GM12801 (cell line): ENCODE data around the gene PPP1R8.

Experiments used
- TF ChIP-seq, protein P1 (sequence below): IDR thresholded peaks from one replicate; pipeline ENCODE4 v1.5.1; 2011; ENCODE audit warnings: control low read depth; ENCODE audit not compliant: insufficient read length; ENCODE audit errors: extremely low read depth

PPP1R8 gene

DNA sequence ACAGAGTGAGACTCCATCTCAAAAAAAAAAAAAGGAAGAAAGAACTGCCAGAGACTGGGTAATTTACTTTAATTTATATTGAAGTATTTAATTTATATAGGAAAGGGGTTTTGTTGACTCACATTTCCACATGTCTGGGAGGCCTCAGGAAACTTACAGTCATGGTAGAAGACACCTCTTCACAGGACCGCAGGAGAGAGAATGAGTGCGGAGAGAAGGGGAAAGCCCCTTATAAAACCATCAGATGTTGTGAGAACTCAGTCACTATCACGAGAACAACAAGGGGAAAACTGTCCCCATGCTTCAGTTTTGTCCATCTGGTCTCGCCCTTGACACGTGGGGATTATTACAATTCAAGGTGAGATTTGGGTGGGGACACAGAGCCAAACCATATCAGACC, 25.8 kb upstream of the PPP1R8 start:
- TF ChIP-seq, protein P1, sequence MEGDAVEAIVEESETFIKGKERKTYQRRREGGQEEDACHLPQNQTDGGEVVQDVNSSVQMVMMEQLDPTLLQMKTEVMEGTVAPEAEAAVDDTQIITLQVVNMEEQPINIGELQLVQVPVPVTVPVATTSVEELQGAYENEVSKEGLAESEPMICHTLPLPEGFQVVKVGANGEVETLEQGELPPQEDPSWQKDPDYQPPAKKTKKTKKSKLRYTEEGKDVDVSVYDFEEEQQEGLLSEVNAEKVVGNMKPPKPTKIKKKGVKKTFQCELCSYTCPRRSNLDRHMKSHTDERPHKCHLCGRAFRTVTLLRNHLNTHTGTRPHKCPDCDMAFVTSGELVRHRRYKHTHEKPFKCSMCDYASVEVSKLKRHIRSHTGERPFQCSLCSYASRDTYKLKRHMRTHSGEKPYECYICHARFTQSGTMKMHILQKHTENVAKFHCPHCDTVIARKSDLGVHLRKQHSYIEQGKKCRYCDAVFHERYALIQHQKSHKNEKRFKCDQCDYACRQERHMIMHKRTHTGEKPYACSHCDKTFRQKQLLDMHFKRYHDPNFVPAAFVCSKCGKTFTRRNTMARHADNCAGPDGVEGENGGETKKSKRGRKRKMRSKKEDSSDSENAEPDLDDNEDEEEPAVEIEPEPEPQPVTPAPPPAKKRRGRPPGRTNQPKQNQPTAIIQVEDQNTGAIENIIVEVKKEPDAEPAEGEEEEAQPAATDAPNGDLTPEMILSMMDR: no peak

DNA sequence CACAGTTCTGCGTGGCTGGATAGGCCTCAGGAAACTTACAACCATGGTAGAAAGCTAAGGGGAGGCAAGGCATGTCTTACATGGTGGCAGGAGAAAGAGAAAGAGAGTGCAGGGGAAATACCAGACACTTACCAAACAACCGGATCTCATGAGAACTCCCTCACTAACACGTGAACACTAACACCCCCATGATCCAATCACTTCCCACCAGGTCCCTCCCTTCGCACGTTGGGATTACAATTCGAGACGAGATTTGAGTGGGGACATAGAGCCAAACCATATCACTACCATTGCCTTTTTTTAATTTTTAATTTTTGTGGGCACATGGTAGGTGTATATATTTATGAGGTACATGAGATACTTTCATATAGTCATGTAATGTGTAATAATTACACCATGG, 23.8 kb upstream of the PPP1R8 start:
- TF ChIP-seq, protein P1: no peak

DNA sequence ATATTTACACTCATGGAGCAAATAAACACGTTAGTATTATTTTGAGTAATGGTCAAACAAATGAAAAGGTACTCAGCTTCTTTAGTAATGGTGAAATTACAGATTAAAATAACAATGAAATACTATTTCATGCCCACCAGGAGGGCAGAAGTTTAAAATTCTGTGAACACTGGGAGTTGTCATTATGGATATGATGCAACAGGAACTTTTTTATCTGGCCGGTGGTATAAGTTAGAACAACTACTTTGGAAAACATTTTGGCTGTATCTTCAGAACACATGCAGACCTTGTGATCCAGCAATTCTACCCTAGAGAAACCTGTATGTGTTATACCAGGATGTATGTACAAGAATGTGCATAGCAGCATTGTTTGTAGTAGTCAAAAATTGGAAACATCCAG, 23.2 kb upstream of the PPP1R8 start:
- TF ChIP-seq, protein P1: no peak

DNA sequence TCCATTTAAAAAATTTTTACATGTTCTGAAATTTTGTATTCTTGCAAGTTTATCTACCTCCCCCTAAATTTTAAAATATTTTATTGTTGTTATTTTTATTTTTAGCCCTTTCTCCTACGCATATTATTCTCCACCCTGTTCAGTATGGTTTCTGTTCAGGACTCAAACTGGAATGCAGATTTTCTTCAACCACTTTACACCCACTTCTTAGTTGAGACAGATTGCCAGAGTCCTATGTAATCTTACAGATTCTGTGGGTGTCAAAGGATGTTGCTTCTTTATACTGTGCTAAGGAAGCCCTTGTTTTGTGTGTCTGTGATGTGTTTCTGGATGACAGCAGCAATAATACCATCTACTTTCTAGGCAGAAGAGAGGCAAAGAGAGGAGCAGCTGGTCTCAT, 20.7 kb upstream of the PPP1R8 start:
- TF ChIP-seq, protein P1: no peak

DNA sequence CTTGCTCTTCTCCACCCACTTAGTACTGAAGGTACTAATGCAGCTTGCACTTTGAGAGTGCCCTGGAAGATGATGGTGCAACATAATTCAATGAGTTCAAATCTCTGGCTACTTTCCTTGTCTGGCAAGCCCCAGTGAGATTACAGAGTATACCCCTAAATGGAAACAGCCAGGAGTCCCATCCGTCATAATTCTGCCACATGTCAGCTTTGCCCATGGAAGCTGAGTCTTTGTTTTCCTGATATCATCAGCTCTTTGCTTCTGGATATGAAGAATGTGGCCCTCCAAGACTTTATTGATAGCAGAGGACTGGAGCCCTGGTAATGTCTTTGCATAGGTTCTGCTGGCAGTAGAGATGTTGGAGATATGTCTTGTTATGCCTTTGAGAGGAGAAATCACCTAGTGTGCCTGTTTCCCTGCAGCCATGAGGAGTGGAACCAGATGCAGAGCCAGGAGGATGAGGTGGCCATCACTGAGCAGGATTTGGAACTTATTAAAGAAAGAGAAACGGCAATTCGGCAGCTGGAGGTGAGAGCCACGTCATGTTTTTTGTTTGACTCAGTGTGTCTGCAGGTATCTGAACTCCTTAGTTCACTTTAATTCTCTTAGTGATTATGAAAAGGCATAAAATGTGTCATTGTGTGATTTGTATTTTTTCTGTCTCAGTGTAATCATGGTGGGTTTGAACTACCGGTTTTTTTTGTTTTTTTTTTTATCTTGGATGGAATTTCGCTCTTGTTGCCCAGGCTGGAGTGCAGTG, 18.7 kb upstream of the PPP1R8 start:
- TF ChIP-seq, protein P1: no peak

DNA sequence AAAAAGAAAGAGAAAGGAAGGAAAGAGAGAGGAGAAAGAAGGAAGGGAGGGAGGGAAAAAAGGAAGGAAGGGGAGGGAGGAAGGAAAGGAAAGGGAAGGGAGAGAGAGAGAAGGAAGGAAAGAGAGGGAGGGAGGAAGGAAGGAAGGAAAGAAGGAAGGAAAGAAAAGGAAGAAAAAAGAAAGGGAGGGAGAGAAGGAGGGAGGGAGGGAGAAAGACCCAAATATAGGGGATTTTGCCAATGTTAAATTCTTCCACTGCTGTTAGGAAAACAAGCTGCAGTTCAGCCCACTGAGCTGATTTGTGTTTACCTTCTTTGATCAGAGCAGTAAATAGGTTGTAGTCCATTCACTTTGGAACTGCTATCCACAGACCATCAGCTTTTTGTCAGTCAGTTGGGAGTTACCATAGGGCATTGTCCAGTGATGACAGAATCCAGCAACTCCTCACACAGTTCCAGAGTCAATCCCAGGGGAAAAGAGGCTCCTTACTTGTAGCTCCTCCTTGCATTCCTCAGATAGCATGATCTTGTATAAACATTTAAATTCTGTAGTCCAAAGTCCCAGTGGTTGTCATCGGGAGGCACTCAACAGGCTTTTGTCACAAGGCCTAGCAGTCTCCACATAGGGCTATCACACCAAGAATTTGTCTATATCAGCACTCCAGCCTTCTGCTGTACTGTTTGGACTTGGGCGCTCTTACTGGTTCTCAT, 13.5 kb upstream of the PPP1R8 start:
- TF ChIP-seq, protein P1: no peak

DNA sequence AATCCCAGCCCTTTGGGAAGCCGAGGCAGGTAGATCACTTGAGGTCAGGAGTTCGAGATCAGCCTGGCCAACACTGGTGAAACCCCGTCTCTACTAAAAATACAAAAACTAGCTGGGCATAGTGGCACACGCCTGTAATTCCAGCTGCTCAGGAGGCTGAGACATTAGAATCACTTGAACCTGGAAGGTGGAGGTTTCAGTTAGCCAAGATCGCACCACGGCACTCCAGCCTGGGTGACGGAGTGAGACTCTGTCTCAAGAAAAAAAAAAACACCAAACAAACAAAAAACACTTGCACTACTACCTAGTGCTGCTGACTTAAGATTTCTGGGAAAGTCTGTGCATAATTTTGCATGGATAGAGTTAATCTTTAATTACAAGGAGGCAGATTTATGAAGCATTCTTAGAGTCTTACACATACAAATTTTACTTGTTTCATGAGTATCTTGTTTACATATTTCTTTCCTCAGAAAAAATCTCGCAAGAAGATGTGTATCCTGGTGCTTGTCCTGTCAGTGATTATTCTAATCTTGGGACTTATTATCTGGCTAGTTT, 8.7 kb upstream of the PPP1R8 start:
- TF ChIP-seq, protein P1: no peak
